NCI-H2196 (cell line): ENCODE results near the gene BMS1.
A peak's percentile ranks its signal among the peaks of the same experiment; 100 is the strongest.
"Not testable (repeated sequence)": the region's sequence is repeated elsewhere in the genome, so short reads cannot be mapped to it uniquely, and the experiment has no call there.

Experiments
- DNase-seq: peaks from one replicate; lab custom pipeline; 2025; ENCODE audit not compliant: unreplicated experiment; lab: John Stamatoyannopoulos, UW

The BMS1 gene

GRCh38 chr10:42782446-42783180 is at the start of gene BMS1:
TSS of gene BMS1 (plus strand) at chr10:42782795. CDS start at chr10:42784395, 1,600 bp downstream.
- DNase-seq, result peak; percentile 76

GRCh38 chr10:42734536-42734935 is 48.1 kb upstream of the BMS1 start:
- no peak for DNase-seq

- DNase-seq, result no peak
Observed at GRCh38 chr10:42738679-42739078, 43.9 kb upstream of the BMS1 start.

GRCh38 chr10:42741536-42741935 is 41.1 kb upstream of the BMS1 start:
- DNase-seq, result not testable (repeated sequence)

- no peak for DNase-seq
Observed at GRCh38 chr10:42743697-42744096, 38.9 kb upstream of the BMS1 start.

GRCh38 chr10:42744134-42744701 is 38.4 kb upstream of the BMS1 start:
- no peak for DNase-seq

- DNase-seq, result peak; percentile 56
Observed at GRCh38 chr10:42753126-42753506, 29.5 kb upstream of the BMS1 start.

- no peak for DNase-seq
Observed at GRCh38 chr10:42753507-42754154, 29.0 kb upstream of the BMS1 start.

- no peak for DNase-seq
Observed at GRCh38 chr10:42754155-42755027, 28.2 kb upstream of the BMS1 start.

- no peak for DNase-seq
Observed at GRCh38 chr10:42755028-42755451, 27.6 kb upstream of the BMS1 start.

GRCh38 chr10:42755556-42756093 is 27.0 kb upstream of the BMS1 start:
- DNase-seq, result no peak

- DNase-seq, result no peak
Observed at GRCh38 chr10:42767906-42768305, 14.7 kb upstream of the BMS1 start.

- DNase-seq, result no peak
Observed at GRCh38 chr10:42768581-42769152, 13.9 kb upstream of the BMS1 start.

- DNase-seq, result no peak
Observed at GRCh38 chr10:42769173-42769572, 13.4 kb upstream of the BMS1 start.

GRCh38 chr10:42769673-42770072 is 12.9 kb upstream of the BMS1 start:
- DNase-seq, result no peak

- no peak for DNase-seq
Observed at GRCh38 chr10:42776681-42777080, 5.9 kb upstream of the BMS1 start.

GRCh38 chr10:42780456-42780855 is 2.1 kb upstream of the BMS1 start:
- DNase-seq, result no peak

GRCh38 chr10:42781893-42782445 is 626 bp upstream of the BMS1 start:
- peak; percentile 0 for DNase-seq

GRCh38 chr10:42783181-42783549 is 570 bp downstream of the BMS1 start:
- peak; percentile 22 for DNase-seq

GRCh38 chr10:42785759-42786158 is 3.2 kb downstream of the BMS1 start:
- no peak for DNase-seq
